ENCODE data around the gene IL17A. TPM values are rescaled to one million over a fixed set of nuclear protein-coding genes. Genes with fewer than 3 reads are reported as not detected.

IL17A gene
- total RNA-seq, 1 experiment from 2014 or later = not detected

DNA sequence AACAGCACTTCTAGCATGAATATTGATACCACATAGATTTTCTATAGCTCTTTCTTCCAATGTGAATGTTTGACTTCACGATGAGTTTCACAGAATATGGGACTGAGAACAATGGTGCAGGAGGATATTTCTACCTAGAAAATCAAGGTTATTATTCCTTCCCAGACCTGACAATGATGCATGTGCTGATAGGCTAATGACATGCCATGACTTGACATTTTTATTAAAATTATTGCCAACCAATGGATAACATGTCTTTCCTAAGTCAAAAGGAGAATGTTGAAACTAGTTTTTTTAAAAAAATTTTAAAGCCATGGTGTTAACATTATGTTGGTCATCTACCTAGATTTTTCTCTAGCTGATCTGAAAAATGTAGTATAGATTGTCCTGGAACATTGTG, 923 bp downstream of the IL17A start:
- ChIA-PET CTCF (no interaction called here), POLR2A (ENCODE audit: unreplicated experiment) (no interaction called here)
- H3K9me2 ChIP-seq (ENCODE audit: insufficient read depth) = no peaks in the 10 kb centered on the region
- intact Hi-C loops (cut with micrococcal nuclease; ENCODE audit: unreplicated experiment) = no loop called here
- no peaks in the 10 kb centered on the region for H3K4me1 ChIP-seq (replicated peaks; ENCODE audit: insufficient read depth)
- no peaks in the 10 kb centered on the region for H3K79me2 ChIP-seq (ENCODE audit: low read depth)
- BruUV-seq (replicated peaks) = no TSS peak
- H4K20me1 ChIP-seq (ENCODE audit: insufficient read depth) = no peaks in the 10 kb centered on the region
- no peak overlapping the region for H3K27ac ChIP-seq
- H3K9me3 ChIP-seq (ENCODE audit: insufficient read depth, low read depth) = no peaks in the 10 kb centered on the region
- H3F3A ChIP-seq (ENCODE audit: insufficient read depth, low read depth) = no peaks in the 10 kb centered on the region
- H3K4me3 ChIP-seq = no peak overlapping the region
- H3K36me3 ChIP-seq (ENCODE audit: low read depth) = no peaks in the 10 kb centered on the region
- no peak overlapping the region for H3K4me2 ChIP-seq
- no peak for TF ChIP-seq EZH2 (IDR thresholded peaks at IDR 0.05; ENCODE audit: low read depth)
- TF ChIP-seq, protein P1, sequence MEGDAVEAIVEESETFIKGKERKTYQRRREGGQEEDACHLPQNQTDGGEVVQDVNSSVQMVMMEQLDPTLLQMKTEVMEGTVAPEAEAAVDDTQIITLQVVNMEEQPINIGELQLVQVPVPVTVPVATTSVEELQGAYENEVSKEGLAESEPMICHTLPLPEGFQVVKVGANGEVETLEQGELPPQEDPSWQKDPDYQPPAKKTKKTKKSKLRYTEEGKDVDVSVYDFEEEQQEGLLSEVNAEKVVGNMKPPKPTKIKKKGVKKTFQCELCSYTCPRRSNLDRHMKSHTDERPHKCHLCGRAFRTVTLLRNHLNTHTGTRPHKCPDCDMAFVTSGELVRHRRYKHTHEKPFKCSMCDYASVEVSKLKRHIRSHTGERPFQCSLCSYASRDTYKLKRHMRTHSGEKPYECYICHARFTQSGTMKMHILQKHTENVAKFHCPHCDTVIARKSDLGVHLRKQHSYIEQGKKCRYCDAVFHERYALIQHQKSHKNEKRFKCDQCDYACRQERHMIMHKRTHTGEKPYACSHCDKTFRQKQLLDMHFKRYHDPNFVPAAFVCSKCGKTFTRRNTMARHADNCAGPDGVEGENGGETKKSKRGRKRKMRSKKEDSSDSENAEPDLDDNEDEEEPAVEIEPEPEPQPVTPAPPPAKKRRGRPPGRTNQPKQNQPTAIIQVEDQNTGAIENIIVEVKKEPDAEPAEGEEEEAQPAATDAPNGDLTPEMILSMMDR (conservative IDR thresholded peaks at IDR 0.05) = no peak
- H3K27me3 ChIP-seq (ENCODE audit: insufficient read depth, low read depth) = peaks cover 59% of the 10 kb centered on the region
- no peak for DNase-seq
- no peak overlapping the region for H2AFZ ChIP-seq

DNA sequence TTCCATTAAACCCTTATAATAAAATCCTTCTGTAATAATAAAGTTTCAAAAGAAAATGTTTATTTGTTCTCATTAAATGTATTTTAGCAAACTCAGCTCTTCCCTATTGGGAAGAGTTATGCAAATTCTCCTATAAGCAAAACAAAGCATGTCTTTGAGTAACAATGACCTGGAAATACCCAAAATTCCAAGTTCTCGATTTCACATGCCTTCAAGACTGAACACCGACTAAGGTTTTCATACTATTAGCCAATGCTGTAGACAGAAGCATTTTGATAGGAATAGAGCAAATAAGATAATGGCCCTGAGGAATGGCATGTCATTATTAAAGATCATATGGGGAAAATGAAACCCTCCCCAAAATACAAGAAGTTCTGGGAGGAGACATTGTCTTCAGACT, 3.8 kb downstream of the IL17A start:
- no peak for DNase-seq
- CTCF ChIA-PET = no interaction called here
- Histone ChIP-seq H3K27me3 (ENCODE audit: insufficient read depth, low read depth) (peaks cover 47% of the 10 kb centered on the region), H3K27ac (no peak overlapping the region), H2AFZ (no peak overlapping the region), H4K20me1 (ENCODE audit: insufficient read depth) (no peaks in the 10 kb centered on the region), H3K4me2 (no peak overlapping the region), H3K9me3 (ENCODE audit: insufficient read depth, low read depth) (no peaks in the 10 kb centered on the region), H3F3A (ENCODE audit: insufficient read depth, low read depth) (no peaks in the 10 kb centered on the region), H3K4me3 (no peak overlapping the region), H3K4me1 (replicated peaks; ENCODE audit: insufficient read depth) (no peaks in the 10 kb centered on the region), H3K9me2 (ENCODE audit: insufficient read depth) (no peaks in the 10 kb centered on the region), H3K36me3 (ENCODE audit: low read depth) (no peaks in the 10 kb centered on the region), H3K79me2 (ENCODE audit: low read depth) (no peaks in the 10 kb centered on the region)
- BruUV-seq (replicated peaks) = no TSS peak
- intact Hi-C loops (cut with micrococcal nuclease; ENCODE audit: unreplicated experiment) = no loop called here
- TF ChIP-seq, protein P1 (conservative IDR thresholded peaks at IDR 0.05) = no peak
- no peak for TF ChIP-seq EZH2 (IDR thresholded peaks at IDR 0.05; ENCODE audit: low read depth)
- POLR2A ChIA-PET (ENCODE audit: unreplicated experiment) = no interaction called here

DNA sequence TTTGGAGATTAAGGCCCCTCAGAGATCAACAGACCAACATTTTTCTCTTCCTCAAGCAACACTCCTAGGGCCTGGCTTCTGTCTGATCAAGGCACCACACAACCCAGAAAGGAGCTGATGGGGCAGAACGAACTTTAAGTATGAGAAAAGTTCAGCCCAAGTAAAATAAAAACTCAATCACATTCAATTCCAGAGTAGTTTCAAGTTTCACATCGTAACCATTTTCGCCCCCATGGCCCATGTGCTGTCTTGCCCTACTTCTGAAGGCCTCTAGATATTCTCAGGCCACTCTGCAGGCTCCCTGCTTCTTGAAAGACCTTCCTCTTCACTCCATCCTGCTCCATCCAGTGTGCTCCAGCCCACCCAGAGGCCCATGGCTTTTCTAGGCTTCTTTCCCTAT, 4.2 kb downstream of the IL17A start:
- H3K27me3 ChIP-seq (ENCODE audit: insufficient read depth, low read depth) = peaks cover 43% of the 10 kb centered on the region
- ChIA-PET CTCF (no interaction called here), POLR2A (ENCODE audit: unreplicated experiment) (no interaction called here)
- intact Hi-C loops (cut with micrococcal nuclease; ENCODE audit: unreplicated experiment) = no loop called here
- H3K36me3 ChIP-seq (ENCODE audit: low read depth) = no peaks in the 10 kb centered on the region
- no peaks in the 10 kb centered on the region for H3K9me3 ChIP-seq (ENCODE audit: insufficient read depth, low read depth)
- no peaks in the 10 kb centered on the region for H4K20me1 ChIP-seq (ENCODE audit: insufficient read depth)
- no peak for DNase-seq
- no TSS peak for BruUV-seq (replicated peaks)
- H3K4me3 ChIP-seq = no peak overlapping the region
- no peak overlapping the region for H3K4me2 ChIP-seq
- H3K9me2 ChIP-seq (ENCODE audit: insufficient read depth) = no peaks in the 10 kb centered on the region
- TF ChIP-seq, protein P1 (conservative IDR thresholded peaks at IDR 0.05) = no peak
- no peak for TF ChIP-seq EZH2 (IDR thresholded peaks at IDR 0.05; ENCODE audit: low read depth)
- no peak overlapping the region for H2AFZ ChIP-seq
- no peaks in the 10 kb centered on the region for H3K4me1 ChIP-seq (replicated peaks; ENCODE audit: insufficient read depth)
- no peaks in the 10 kb centered on the region for H3K79me2 ChIP-seq (ENCODE audit: low read depth)
- H3K27ac ChIP-seq = no peak overlapping the region
- H3F3A ChIP-seq (ENCODE audit: insufficient read depth, low read depth) = no peaks in the 10 kb centered on the region
